IPS-20b (cell line): ENCODE data around the gene PRR20G.

Source experiments
- H3K27ac ChIP-seq: one replicate; pipeline ENCODE4 v1.5.1; 2013; ENCODE audit warnings: low read length
- H3K27me3 ChIP-seq: 2 replicates; pipeline ENCODE4 v1.6.1; 2013; ENCODE audit warnings: mild to moderate bottlenecking, low read length, inconsistent platforms; ENCODE audit not compliant: insufficient read depth
- H3K36me3 ChIP-seq: 2 replicates; pipeline ENCODE4 v1.6.1; 2013; ENCODE audit warnings: low read depth, mild to moderate bottlenecking, inconsistent platforms, low read length, moderate library complexity; ENCODE audit not compliant: insufficient read depth
- H3K4me1 ChIP-seq: 2 replicates; pipeline ENCODE4 v1.6.1; 2013; ENCODE audit warnings: mild to moderate bottlenecking, control low read depth, inconsistent platforms, low read length, moderate library complexity; ENCODE audit not compliant: insufficient read depth
- H3K4me3 ChIP-seq: 2 replicates; pipeline ENCODE4 v1.5.1; 2013; ENCODE audit warnings: mild to moderate bottlenecking, low read length, inconsistent platforms
- H3K9ac ChIP-seq: 2 replicates; pipeline ENCODE4 v1.6.1; 2013; ENCODE audit warnings: low read depth, mild to moderate bottlenecking, inconsistent platforms, low read length, moderate library complexity
- H3K9me3 ChIP-seq: 2 replicates; pipeline ENCODE4 v1.6.1; 2013; ENCODE audit warnings: mild to moderate bottlenecking, low read depth, low read length, inconsistent platforms; ENCODE audit not compliant: insufficient read depth

Gene PRR20G

GRCh38 chr3:127287840-127288239, at the start of gene PRR20G:
Gene PRR20G, minus strand, starts transcription at chr3:127288046. Its CDS starts 681 bp downstream, at chr3:127287365.
- no peak within 1 kb of the TSS for H3K4me3 ChIP-seq
- no peak within 1 kb of the TSS for H3K9ac ChIP-seq
- H3K4me1 ChIP-seq, result no peaks in the 10 kb centered on the region
- no peaks in the 10 kb centered on the region for H3K27me3 ChIP-seq
- peaks cover under 1% of the 10 kb centered on the region for H3K9me3 ChIP-seq
- H3K36me3 ChIP-seq, result no peaks in the 10 kb centered on the region
- H3K27ac ChIP-seq, result no peak within 1 kb of the TSS

GRCh38 chr3:127337001-127337400, 49.2 kb upstream of the PRR20G start:
- Histone ChIP-seq H3K36me3 (no peaks in the 10 kb centered on the region), H3K9ac (no peak overlapping the region), H3K27me3 (peaks cover 37% of the 10 kb centered on the region), H3K4me1 (no peaks in the 10 kb centered on the region), H3K9me3 (peaks cover 6% of the 10 kb centered on the region; the same call in 1 of the 2 replicates), H3K4me3 (no peak overlapping the region), H3K27ac (no peak overlapping the region)

GRCh38 chr3:127336101-127336500, 48.3 kb upstream of the PRR20G start:
- Histone ChIP-seq H3K36me3 (no peaks in the 10 kb centered on the region), H3K9me3 (peaks cover 12% of the 10 kb centered on the region), H3K27ac (no peak overlapping the region), H3K27me3 (peaks cover 37% of the 10 kb centered on the region), H3K4me3 (no peak overlapping the region), H3K9ac (no peak overlapping the region), H3K4me1 (no peaks in the 10 kb centered on the region)

- H3K27me3 ChIP-seq, result no peaks in the 10 kb centered on the region; the same call in 1 of the 2 replicates
These were observed 42.5 kb upstream of the PRR20G start for GRCh38 chr3:127330385-127330784.

GRCh38 chr3:127329631-127330285, 41.9 kb upstream of the PRR20G start:
- no peak overlapping the region for H3K9ac ChIP-seq
- H3K9me3 ChIP-seq, result peaks cover 27% of the 10 kb centered on the region
- no peak overlapping the region for H3K27ac ChIP-seq
- H3K36me3 ChIP-seq, result no peaks in the 10 kb centered on the region
- no peak overlapping the region for H3K4me3 ChIP-seq
- no peaks in the 10 kb centered on the region for H3K4me1 ChIP-seq
- H3K27me3 ChIP-seq, result no peaks in the 10 kb centered on the region; the same call in 1 of the 2 replicates

More at GRCh38 chr3:127330385-127330784, 42.5 kb upstream of the PRR20G start:
- Histone ChIP-seq H3K4me3 (no peak overlapping the region), H3K9me3 (peaks cover 27% of the 10 kb centered on the region), H3K36me3 (no peaks in the 10 kb centered on the region), H3K27ac (no peak overlapping the region), H3K9ac (no peak overlapping the region), H3K4me1 (no peaks in the 10 kb centered on the region)

GRCh38 chr3:127328421-127328820, 40.6 kb upstream of the PRR20G start:
- H3K9me3 ChIP-seq, result peaks cover 20% of the 10 kb centered on the region
- H3K4me1 ChIP-seq, result no peaks in the 10 kb centered on the region
- no peak overlapping the region for H3K4me3 ChIP-seq
- no peak overlapping the region for H3K27ac ChIP-seq
- H3K27me3 ChIP-seq, result no peaks in the 10 kb centered on the region; the same call in 1 of the 2 replicates
- no peaks in the 10 kb centered on the region for H3K36me3 ChIP-seq
- no peak overlapping the region for H3K9ac ChIP-seq

GRCh38 chr3:127326341-127326740, 38.5 kb upstream of the PRR20G start:
- Histone ChIP-seq H3K9me3 (peaks cover 15% of the 10 kb centered on the region; the same call in 1 of the 2 replicates), H3K9ac (no peak overlapping the region), H3K4me3 (no peak overlapping the region), H3K4me1 (no peaks in the 10 kb centered on the region), H3K27me3 (no peaks in the 10 kb centered on the region; the same call in 1 of the 2 replicates), H3K36me3 (no peaks in the 10 kb centered on the region), H3K27ac (no peak overlapping the region)

GRCh38 chr3:127325629-127325961, 37.7 kb upstream of the PRR20G start:
- Histone ChIP-seq H3K36me3 (no peaks in the 10 kb centered on the region), H3K9me3 (peaks cover 11% of the 10 kb centered on the region; the same call in 1 of the 2 replicates), H3K9ac (no peak overlapping the region), H3K27me3 (no peaks in the 10 kb centered on the region; the same call in 1 of the 2 replicates), H3K27ac (no peak overlapping the region), H3K4me1 (no peaks in the 10 kb centered on the region), H3K4me3 (no peak overlapping the region)

- Histone ChIP-seq H3K9ac (no peak overlapping the region), H3K4me1 (no peaks in the 10 kb centered on the region), H3K4me3 (no peak overlapping the region), H3K27ac (no peak overlapping the region), H3K9me3 (peaks cover 9% of the 10 kb centered on the region; the same call in 1 of the 2 replicates), H3K36me3 (no peaks in the 10 kb centered on the region), H3K27me3 (no peaks in the 10 kb centered on the region; the same call in 1 of the 2 replicates)
These were observed 37.2 kb upstream of the PRR20G start for GRCh38 chr3:127324913-127325628.

GRCh38 chr3:127324076-127324475, 36.2 kb upstream of the PRR20G start:
- Histone ChIP-seq H3K27me3 (no peaks in the 10 kb centered on the region; the same call in 1 of the 2 replicates), H3K27ac (no peak overlapping the region), H3K4me1 (no peaks in the 10 kb centered on the region)

GRCh38 chr3:127323581-127323980, 35.7 kb upstream of the PRR20G start:
- Histone ChIP-seq H3K4me3 (no peak overlapping the region), H3K27me3 (no peaks in the 10 kb centered on the region; the same call in 1 of the 2 replicates), H3K9ac (no peak overlapping the region), H3K4me1 (no peaks in the 10 kb centered on the region), H3K9me3 (peaks cover 7% of the 10 kb centered on the region; the same call in 1 of the 2 replicates), H3K27ac (no peak overlapping the region), H3K36me3 (no peaks in the 10 kb centered on the region)

More at GRCh38 chr3:127324076-127324475, 36.2 kb upstream of the PRR20G start:
- Histone ChIP-seq H3K9ac (no peak overlapping the region), H3K4me3 (no peak overlapping the region), H3K36me3 (no peaks in the 10 kb centered on the region), H3K9me3 (peaks cover 7% of the 10 kb centered on the region; the same call in 1 of the 2 replicates)

GRCh38 chr3:127321371-127321770, 33.5 kb upstream of the PRR20G start:
- peaks cover 7% of the 10 kb centered on the region; the same call in 1 of the 2 replicates for H3K9me3 ChIP-seq
- H3K27me3 ChIP-seq, result no peaks in the 10 kb centered on the region; the same call in 1 of the 2 replicates
- H3K4me1 ChIP-seq, result no peaks in the 10 kb centered on the region
- no peak overlapping the region for H3K27ac ChIP-seq
- H3K36me3 ChIP-seq, result no peaks in the 10 kb centered on the region
- H3K4me3 ChIP-seq, result no peak overlapping the region
- H3K9ac ChIP-seq, result no peak overlapping the region
